Measurements from ENCODE around the gene CLDN6. TPM values are rescaled to one million over a fixed set of nuclear protein-coding genes. Genes with fewer than 3 reads are reported as not detected.

CLDN6 gene
- total and polyA plus RNA-seq, 2 of the 13 experiments (the other 11 are each of a cell fraction or from before 2014, with no cell fraction given) = 5.9 to 7.6 TPM

GRCh38 chr16:3013491-3013951 is 4.5 kb downstream of the CLDN6 start (continued):
- peak; percentile 29; the same call in 1 of the 2 replicates for TF ChIP-seq GABPB1 (CRISPR knock-in tag; IDR thresholded peaks at IDR 0.05)
- no peak for TF ChIP-seq THYN1 (CRISPR knock-in tag; IDR thresholded peaks at IDR 0.05; ENCODE audit: borderline replicate concordance, low read depth)
- TF ChIP-seq ZNF34 (CRISPR knock-in tag; IDR thresholded peaks at IDR 0.05; ENCODE audit: borderline replicate concordance) = no peak
- TF ChIP-seq PRDM10 (CRISPR knock-in tag; IDR thresholded peaks at IDR 0.05; ENCODE audit: low read depth) = no peak
- no peak for TF ChIP-seq RBFOX2 (IDR thresholded peaks at IDR 0.05; ENCODE audit: low read depth, low read length)
- 0 out of 2 replicates have a peak, but pooled peaks have one; percentile 35 for TF ChIP-seq MAX (IDR thresholded peaks at IDR 0.05)
- no peak for TF ChIP-seq NCOR1 (IDR thresholded peaks at IDR 0.05; ENCODE audit: borderline replicate concordance, low read length)
- peak; percentile 43; the same call in 1 of the 2 replicates for TF ChIP-seq ZFP91 (CRISPR knock-in tag; IDR thresholded peaks at IDR 0.05; ENCODE audit: borderline replicate concordance)
- TF ChIP-seq ZNF780A (CRISPR knock-in tag; IDR thresholded peaks at IDR 0.05) = no peak
- TF ChIP-seq WIZ (CRISPR knock-in tag; IDR thresholded peaks at IDR 0.05) = no peak
- no peak for TF ChIP-seq ZNF775 (CRISPR knock-in tag; IDR thresholded peaks at IDR 0.05; ENCODE audit: borderline replicate concordance)
- no peak for TF ChIP-seq FOXM1 (CRISPR knock-in tag; IDR thresholded peaks at IDR 0.05)
- TF ChIP-seq ZNF839 (CRISPR knock-in tag; IDR thresholded peaks at IDR 0.05; ENCODE audit: borderline replicate concordance) = no peak
- TF ChIP-seq SRSF4 (IDR thresholded peaks at IDR 0.05; ENCODE audit: low read depth, low read length, poor library complexity, severe bottlenecking) = no peak
- TF ChIP-seq ZNF878 (CRISPR knock-in tag; IDR thresholded peaks at IDR 0.05) = no peak
- no peak for TF ChIP-seq ZNF264 (CRISPR knock-in tag; IDR thresholded peaks at IDR 0.05)
- TF ChIP-seq REST (IDR thresholded peaks at IDR 0.05; ENCODE audit: borderline replicate concordance in 1 of 2, low read depth in 1 of 2, low read length in 2 of 2) = no peak
- no peak for TF ChIP-seq REL (CRISPR knock-in tag; conservative IDR thresholded peaks at IDR 0.05)
- peak; percentile 89 for TF ChIP-seq ZNF263 (CRISPR knock-in tag; IDR thresholded peaks at IDR 0.05)
- TF ChIP-seq CENPT (CRISPR knock-in tag; IDR thresholded peaks at IDR 0.05; ENCODE audit: low read depth) = no peak
- peak; percentile 81 for TF ChIP-seq BHLHE40 (IDR thresholded peaks at IDR 0.05; ENCODE audit: low read length)
